IPS DF 4.7 (cell line): ENCODE results near the gene PDZD2.

Experiments
- DNase-seq: peaks from one replicate; pipeline ENCODE4 v3.0.0-alpha.2; 2013; ENCODE audit warnings: low spot score; ENCODE audit errors: extremely low read depth

PDZD2 gene

DNA sequence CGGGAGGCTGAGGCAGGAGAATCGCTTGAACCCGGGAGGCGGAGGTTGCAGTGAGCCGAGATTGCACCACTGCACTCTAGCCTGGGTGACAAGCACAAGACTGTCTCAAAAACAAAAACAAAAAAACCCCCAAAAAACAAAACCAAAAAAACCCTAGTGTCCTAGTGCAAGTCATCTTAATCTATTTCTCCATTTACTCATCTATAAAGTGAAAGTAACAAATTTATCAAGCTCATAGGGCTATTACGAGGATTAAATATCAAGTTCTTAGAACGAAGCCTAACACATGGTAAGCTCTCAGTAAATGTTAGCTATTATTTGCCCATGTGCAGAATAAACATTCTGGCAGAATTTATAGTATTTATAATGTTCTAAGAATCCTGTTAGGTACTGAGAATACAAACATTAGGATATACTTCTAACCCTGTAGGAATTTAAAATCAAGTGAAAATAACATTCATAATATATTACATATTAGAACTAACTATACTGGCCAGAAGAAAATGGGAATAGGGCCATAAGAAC lies 490.2 kb downstream of the PDZD2 start:
- no peak for DNase-seq

DNA sequence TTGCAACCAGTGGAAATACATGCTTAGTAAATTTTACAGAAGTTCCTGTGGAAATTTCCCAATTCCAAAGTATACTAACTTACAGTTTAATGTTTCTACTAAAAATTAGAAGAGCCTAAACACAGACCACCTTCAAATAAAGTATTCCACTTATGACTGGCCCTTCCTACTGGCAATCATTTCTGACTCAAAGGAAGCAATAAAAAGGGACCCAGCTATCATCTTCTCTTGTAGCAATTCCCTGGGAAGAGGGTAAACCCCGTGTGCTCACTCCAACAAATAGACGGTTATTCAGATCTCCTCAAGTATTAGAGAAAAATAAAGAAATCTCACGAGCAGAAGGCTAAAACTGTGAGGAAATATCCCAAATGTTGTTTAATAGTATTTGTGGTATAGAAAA lies 491.9 kb downstream of the PDZD2 start:
- no peak for DNase-seq

DNA sequence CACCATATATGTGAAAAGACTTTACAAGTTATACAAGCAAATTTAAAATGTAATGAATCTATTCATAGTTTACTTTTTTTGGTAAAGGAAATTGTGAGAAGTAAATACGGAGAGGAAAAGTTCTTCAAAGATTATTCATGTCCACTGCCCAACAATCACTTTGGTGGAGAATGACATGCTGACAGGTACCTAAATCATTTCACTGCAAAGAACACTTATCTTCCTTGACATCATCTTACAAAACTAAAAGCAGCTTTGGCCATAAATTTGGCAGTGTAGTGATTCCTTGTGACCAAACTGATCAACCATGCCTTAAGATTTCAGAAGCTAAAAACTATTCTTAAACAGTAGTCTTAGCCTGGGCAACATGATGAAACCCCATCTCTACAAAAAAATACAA lies 492.7 kb downstream of the PDZD2 start:
- no peak for DNase-seq

DNA sequence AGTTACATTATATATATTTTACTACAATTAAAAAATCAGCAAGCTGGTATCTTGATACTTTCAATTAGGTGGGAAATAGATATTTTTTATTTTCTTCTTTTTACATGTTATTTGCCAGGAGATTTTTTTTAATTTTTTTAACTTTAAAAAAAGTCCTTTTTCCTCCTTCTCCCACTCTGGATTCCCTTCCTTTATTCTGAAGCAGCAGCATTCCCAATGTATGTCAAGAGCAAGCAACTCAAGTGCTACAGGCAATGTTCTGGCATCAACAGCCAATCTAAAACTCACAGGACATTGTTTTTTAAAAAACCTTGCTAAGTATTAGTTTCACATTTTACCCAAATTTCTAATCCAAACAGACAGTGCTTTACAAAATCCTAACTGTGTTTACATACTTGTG lies 493.8 kb downstream of the PDZD2 start:
- DNase-seq: no peak

DNA sequence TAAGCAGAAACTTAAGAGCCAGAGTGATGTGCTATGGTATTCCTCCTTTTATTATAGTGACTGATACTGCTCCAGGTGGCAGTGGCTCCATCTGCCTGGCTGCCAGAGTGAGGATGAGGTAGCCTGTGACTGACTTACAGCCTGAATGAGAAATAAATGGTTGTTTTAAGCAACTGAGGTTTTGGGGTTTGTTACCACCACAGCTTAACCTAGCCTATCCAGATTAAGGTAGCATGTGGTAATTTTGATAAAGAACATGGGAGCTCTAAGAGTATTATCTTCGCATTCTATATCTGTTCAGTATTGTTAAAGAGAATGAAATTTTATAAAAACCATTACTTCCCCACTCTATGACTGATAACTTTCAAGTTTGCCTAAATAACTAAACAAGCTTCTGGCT lies 496.2 kb downstream of the PDZD2 start:
- DNase-seq: no peak

DNA sequence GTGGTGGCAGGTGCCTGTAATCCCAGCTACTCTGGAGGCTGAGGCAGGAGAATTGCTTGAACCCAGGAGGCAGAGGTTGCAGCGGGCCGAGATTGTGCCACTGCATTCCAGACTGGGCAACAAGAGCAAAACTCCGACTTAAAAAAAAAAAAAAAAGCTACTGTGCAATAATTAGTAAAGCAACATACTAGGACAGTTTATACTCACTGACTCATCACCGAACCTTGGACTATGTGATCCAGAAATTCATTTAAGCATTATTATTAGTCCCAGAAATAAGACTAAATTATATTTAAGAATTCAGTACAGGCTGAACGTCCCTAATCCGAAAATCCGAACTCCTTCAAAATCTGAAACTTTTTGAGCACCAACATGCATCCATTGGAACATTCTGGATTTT lies 497.4 kb downstream of the PDZD2 start:
- DNase-seq: no peak

DNA sequence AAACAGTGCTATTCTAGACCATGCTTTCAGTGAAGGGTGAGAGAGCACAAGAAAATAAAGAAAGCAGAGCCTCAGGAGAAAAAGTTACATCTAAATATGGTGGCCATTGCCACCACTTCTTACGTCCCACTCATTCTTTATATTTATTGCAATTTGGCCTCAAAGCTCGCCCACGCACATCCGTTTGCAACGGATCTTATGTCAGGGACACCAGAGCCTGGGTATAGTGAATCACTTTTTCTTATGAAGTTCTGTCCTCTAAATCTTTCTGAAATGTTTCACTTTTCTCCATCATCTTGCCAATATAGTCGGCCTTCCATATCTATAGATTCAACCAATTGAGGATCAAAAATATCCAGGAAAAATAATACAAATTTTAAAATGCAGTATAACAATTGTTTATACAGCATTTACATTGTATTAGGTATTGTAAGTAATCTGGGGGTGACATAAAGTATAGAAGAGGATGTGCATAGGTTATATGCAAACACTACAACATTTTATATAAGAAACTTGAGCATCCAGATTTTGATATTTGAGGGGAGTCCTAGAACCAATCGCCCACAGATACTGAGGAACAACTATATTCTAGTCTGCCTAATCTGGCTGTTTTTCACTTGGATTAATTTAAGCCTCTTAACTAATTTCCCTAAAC lies 500.0 kb downstream of the PDZD2 start:
- DNase-seq: no peak

DNA sequence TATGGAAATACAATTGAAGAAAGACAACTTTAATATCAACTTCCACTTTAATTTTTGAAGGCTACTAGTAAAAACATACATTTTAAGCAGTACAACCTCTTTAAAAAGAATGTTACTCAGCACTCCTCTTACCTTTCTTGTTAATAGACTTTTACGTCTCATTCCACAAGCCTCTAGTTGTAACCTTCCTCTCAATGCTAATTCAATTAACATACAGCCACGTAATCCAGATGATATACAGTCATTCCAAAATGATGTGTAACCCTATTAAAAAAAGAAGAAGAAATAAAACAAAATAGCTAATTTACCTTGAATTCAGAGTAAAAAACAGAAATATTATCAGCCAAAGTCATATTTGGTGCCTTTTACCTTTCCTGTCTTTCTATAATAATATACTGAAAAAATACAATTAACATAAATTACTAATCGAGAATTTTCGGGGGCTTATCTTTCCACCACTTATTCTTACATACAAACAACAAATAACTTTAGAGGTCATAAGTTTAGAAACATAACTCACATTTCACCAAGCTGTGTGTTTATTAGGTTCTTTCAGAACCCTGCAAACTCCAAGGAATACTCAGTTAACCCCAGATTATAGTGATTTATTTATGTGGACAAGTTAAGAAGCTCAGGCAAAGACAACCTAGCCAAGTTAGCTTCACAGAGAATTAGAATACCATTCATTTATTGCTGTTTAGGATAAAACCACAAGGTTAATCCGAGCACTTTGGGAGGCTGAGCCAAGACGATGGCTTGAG lies 504.9 kb downstream of the PDZD2 start:
- DNase-seq: no peak

DNA sequence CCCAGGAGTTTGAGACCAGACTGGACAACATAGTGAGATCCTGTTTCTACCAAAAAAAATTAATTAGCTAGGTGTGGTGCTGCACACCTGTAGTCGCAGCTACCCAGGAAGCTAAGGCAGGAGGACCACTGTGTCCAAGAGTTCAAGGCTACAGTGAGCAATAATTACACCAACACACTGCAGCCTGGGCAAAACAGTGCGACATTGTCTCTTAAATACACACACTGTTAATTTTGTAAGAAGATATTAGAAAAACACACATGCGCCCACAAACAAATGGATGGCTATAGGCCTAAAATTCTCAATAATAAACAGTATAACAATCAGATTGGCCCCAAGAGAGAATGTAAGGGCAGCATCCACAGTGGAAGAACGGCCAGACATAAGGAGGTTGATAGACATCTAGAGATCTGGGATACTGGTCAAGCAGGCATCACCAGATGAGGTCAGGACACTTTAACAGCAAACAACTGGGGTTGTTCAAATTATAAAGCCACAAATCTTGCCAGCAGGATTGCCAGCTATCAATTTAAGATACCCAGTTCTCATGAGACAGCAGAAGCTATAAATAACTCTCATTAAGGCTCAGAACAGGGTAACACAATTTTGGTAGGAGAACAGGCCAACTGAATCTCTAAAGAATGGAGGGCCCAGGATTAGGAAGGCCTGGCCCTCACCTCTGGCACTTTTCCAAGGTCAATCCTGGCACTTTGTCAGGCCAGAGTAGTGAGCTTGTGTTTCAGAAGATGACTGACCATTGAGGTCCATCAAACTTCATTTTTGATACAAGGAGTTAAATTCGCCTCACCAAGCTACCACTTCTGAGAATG lies 505.7 kb downstream of the PDZD2 start:
- DNase-seq: no peak

DNA sequence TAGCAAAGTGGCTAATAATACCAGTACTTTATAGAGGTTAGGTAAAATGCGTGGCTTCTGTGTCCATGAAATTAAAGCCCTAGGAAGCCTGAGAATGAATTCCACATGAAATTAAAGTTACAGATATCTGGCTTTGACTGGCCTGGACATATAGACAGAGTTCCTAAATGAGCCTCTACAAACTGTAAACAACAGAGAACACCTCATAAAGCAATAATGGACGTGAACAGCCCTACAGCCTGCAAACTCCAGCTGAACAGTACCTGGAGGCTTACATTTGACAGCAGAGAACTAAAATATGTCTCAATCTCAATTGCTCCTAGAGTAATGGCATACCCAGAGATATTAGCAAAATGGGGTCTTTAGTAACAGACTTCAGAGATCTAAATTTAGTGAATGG lies 506.4 kb downstream of the PDZD2 start:
- DNase-seq: no peak

DNA sequence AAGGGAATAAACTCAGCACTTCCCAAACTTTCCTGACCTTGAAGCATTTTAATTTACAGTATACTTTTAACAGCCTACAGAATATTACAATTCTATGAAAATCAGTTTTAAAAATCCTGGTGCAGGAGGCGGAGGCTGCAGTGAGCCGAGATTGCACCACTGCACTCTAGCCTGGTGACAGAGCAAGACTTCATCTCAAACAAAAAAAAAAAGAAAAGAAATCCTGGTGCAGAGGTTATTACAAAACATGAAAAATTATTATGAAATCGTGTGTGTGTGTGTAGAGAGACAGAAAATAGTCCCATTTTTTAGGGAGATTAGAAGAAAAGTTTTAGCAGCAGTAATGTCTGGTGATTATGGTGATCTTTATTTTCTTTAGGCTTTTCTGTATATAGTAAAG lies 508.3 kb downstream of the PDZD2 start:
- DNase-seq: no peak

DNA sequence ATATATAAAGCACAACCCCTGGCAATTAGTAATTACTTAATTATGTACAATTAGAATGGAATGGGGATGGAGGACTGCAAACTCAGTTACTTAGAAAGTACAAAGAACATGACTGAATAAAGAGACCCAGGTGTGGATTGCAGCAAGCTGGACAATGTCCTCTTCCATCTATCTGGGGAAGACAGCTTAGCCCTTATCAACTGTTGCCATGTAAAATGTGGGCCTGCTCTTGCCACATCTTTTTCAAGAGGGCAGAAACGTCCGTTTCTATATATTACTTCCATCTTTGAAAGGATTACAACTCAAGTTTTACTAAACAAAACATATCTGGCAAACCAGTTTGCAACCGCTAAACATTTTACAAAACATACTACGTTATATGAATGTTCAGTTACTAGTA lies 509.0 kb downstream of the PDZD2 start:
- DNase-seq: no peak

DNA sequence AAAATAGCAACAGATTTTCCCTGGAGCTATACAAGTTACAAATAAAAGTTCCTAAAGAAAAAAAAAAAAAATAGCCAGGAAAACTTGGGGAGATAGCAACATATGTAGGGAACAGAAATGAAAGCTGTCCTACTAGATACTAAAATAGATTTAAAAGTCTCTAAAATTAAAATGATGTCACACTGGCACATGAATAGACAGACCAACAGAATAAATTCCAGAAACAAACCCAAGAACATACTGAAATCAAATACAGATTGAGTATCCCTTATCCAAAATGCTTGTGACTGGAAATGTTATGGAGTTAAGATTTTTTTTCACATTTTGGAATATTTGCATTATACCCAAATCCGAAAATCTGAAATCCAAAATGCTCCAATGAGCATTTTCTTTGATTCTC lies 511.4 kb downstream of the PDZD2 start:
- no peak for DNase-seq

DNA sequence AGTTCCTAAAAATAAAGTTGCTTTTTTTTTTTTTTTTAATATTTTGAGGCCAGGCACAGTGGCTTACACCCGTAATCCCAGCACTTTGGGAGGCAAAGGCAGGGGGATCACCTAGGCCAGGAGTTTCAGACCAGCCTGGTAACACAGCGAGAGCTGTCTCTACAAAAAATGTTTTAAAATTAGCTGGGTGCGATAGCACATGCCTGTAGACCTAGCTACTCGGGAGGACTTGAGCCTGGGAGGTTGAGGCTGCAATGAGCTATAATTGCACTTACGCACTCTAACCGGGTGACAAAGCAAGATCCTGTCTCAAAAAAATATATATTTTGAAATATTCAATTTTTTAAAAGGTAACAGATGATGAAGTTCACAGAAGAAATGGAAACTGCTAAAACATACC lies 512.3 kb downstream of the PDZD2 start:
- no peak for DNase-seq

DNA sequence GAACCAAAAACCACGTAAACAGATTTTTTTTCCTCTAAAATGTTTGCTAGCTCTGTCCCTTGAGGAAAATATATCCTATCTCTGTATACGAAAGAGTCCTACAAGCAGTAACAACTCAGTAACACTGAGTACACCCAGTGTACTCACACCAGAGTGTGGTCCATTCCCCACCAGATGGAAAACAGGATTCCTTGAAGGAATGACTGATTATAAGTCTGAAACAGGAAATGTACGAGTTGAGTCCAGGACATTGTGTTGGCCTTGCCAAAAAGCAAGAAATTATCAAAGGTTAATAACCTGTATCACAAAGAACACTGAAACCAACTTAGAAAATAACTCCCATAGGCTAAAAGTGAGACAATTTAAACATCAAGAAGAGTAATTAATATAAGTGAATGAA lies 514.8 kb downstream of the PDZD2 start:
- no peak for DNase-seq

DNA sequence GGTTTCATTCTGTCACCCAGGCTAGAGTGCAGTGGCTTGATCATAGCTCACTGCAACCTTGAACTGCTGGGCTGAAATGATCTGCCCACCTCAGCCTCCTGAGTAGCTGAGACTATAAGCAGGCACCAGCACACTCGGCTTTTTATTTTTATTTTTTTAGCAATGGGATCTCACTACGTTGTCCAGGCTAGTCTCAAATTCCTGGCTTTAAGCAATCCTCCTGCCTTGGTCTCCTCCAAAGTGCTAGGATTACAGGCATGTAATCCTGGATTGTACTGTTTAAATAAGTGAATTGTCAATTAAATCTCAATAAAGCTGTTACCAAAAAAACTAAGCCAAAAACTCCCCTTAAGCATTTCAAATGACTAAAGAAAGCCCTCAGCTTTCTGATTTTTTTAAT lies 516.3 kb downstream of the PDZD2 start:
- DNase-seq: no peak

DNA sequence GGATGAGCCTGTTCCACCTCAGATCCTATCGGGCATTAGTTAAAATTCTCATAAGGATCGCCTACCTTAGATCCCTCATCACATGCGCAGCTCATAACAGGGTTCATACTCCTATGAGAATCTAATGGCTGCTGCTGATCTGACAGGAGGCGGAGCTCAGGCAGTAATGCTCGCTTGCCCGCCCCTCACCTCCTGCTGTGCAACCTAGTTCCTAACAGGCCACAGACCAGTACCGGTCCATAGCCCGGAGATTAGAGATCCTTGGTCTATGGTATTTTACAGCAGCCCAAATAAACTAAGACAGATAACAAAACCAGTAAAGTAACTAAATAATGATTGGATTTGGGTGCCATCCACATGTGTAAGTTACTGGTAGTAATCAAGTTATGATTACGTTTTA lies 517.7 kb downstream of the PDZD2 start:
- DNase-seq: no peak

DNA sequence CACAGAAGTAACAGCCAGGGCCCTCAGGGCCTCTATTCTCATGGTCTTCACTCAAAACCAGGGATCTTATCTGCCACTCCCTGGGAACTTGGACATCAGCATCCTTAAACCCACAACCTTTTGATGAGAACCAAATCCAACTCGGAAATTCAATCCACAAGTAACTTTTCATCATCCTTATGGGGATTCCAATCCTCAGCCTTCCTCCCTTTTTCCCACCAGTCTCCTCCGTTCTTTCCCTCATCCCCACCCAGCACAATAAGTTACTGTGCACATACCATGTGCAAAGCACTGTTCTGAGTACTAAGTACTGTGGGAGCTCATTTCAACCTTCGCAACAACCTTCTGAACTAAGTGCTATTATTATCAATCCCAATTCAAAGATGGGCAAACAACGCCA lies 518.1 kb downstream of the PDZD2 start:
- no peak for DNase-seq

DNA sequence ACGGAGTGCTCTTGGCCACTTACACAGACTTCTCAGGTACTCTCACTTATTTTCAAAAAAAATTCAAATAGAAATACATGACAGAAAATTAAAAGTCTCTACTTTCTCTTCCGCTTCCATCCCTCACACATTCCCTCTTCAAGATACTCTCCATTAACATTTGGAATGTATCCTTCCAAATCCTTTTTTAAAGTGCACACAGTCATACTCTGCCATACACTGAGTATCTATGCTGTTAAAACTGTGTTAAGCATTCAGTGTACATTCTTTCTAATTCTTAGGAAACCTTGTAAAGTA lies 519.7 kb downstream of the PDZD2 start:
- no peak for DNase-seq

DNA sequence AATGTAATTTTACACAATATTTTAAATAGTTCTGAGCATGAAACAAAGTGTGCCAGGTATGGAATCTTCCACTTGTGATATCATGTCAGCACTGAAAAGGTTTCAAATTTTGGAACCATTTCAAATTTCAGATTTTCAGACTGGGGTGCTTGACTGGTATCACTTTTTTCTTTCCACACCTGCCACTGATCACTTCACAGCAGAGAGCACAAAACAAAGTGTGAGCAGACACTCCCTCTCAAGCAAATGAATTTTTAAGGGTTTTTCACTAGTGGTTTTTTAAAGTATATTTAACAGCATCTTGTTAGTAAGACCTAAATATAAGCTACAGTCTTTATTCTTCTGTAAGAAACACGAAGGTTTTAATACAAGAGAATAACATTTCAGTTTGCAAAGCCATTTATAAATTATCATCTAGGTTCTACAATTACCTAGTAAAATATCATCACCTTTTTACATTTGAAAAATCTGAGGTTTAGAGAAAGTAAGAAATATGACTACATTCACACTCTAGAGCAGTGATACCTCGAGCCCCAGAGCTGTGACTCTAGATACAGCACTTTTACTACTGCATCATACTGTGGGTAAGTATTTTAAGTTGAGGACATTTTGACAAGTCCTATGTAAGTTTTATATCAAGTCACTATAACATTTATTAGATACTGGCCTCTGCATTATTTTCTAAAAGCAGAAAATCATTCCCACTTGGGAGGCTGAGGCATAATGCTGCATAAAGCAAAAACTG lies 520.6 kb downstream of the PDZD2 start:
- no peak for DNase-seq

DNA sequence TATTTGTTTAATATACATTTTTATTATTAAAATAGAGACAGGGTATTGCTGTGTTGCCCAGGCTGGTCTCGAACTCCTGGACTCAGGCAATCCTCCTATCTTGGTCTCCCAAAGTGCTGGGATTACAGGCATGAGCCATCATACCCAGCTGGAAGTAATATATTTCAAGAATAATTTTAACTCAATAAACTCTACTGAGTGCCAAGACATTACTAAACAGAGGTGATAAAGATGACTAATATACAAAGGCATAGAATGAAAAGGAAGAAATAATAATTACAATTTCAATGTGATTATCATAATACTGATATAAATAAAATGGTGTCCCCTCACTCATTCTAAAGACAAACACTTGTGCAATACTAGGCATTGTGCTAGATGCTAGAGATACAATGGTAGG lies 521.3 kb downstream of the PDZD2 start:
- no peak for DNase-seq
